ENCODE data around the gene SLC12A8. TPM values are rescaled to one million over a fixed set of nuclear protein-coding genes. Genes with fewer than 3 reads are reported as not detected.

SLC12A8 gene
- total RNA-seq, 3 donors from 2014 or later: 0.48 to 12.5 (median 9.8) TPM

DNA sequence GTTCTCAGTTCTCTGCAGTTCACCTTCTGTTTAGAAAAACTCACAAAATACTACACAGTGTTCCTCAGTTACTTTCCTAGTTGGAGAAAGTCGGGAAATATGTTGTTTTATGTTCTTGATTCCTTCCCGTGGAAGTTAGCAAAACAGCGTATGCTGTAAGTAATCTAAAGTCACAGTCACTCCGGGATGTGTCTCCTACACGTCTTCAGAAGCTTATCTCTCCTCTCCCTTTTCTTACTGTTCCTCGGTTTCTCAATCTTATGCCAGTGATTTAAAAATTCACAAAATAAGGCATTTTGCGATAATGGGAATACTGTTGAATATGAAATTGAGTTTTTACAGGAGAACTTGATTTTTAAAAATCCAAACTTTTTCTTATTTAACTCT is 158.5 kb downstream of the SLC12A8 start:
- no peak for DNase-seq (ENCODE audit: low spot score in 2 of 2)
- H3K27ac ChIP-seq: peak overlapping the region; percentile 89 to 96
- intact Hi-C loops (cut with DNase I; ENCODE audit: low total_unique reads): no loop called here
- peaks cover 7 to 19% of the 10 kb centered on the region in 2 donors for H3K4me1 ChIP-seq
- no peaks in the 10 kb centered on the region for H3K36me3 ChIP-seq
- TF ChIP-seq, protein P1, sequence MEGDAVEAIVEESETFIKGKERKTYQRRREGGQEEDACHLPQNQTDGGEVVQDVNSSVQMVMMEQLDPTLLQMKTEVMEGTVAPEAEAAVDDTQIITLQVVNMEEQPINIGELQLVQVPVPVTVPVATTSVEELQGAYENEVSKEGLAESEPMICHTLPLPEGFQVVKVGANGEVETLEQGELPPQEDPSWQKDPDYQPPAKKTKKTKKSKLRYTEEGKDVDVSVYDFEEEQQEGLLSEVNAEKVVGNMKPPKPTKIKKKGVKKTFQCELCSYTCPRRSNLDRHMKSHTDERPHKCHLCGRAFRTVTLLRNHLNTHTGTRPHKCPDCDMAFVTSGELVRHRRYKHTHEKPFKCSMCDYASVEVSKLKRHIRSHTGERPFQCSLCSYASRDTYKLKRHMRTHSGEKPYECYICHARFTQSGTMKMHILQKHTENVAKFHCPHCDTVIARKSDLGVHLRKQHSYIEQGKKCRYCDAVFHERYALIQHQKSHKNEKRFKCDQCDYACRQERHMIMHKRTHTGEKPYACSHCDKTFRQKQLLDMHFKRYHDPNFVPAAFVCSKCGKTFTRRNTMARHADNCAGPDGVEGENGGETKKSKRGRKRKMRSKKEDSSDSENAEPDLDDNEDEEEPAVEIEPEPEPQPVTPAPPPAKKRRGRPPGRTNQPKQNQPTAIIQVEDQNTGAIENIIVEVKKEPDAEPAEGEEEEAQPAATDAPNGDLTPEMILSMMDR (IDR thresholded peaks at IDR 0.05): no peak
- TF ChIP-seq POLR2A (IDR thresholded peaks at IDR 0.05): no peak
- no peak for TF ChIP-seq POLR2AphosphoS5 (IDR thresholded peaks at IDR 0.05)
- H3K27me3 ChIP-seq: no peaks in the 10 kb centered on the region
- no peaks in the 10 kb centered on the region for H3K9me3 ChIP-seq
- peak overlapping the region; percentile 69 to 81 (median 75) for H3K4me3 ChIP-seq

DNA sequence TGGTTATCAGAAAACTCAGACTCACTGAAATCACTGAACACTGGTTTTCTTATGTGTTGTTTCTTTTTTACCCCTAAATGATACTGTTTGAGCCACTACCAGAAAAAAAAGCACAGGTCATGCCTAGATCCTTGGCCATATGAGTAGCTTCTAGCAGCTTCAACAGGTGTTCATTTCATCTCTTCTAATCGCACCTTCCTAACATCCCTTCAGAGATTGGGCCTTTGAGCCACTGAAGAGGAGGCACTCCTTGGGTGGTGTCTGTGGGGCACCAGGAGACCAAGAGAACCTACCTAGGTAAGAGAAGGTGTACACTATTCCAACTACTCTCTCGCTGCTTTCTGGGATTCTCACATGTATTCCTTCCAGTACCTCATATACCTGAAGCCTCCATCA is 159.2 kb downstream of the SLC12A8 start:
- H3K4me3 ChIP-seq: peak overlapping the region; percentile 69 to 81 (median 75)
- peaks cover 7 to 19% of the 10 kb centered on the region in 2 donors for H3K4me1 ChIP-seq
- no peaks in the 10 kb centered on the region for H3K36me3 ChIP-seq
- H3K27me3 ChIP-seq: no peaks in the 10 kb centered on the region
- TF ChIP-seq POLR2A (IDR thresholded peaks at IDR 0.05) (no peak), POLR2AphosphoS5 (IDR thresholded peaks at IDR 0.05) (no peak)
- TF ChIP-seq, protein P1 (IDR thresholded peaks at IDR 0.05): no peak
- DNase-seq (ENCODE audit: low spot score in 2 of 2): no peak
- no peaks in the 10 kb centered on the region for H3K9me3 ChIP-seq
- peak overlapping the region; percentile 89 to 96 for H3K27ac ChIP-seq
- intact Hi-C loops (cut with DNase I; ENCODE audit: low total_unique reads): no loop called here

DNA sequence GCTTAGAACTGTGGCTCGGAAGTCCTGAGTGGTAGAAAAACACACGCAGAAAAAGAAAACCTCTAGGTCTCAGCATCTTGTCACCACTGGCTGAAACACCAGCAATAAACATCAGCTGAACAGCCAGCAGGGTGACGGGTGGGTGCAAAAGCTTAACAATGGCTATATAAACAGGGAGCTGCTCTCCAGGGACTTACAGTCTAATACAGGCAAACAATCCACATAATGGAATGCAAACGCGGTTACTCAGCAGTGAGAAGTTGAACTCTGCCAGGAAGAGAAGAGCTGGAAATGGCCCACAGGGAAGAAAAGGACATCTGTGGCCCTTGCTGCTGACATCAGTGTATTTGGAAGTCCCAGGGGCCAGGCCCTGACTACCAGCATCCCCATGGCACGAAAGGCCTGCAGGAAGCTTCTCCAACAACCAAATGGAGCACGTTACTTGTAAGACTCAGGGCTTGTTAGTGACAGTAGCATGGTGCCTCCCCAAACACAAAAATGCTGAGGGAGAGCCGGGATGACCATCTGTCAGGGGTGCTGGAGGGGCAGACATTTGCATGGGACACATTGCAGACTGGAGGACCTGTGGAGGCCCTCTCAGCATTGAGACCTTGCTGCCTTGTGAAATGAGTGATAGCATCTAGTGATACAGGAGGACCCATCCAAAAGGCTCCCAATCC is 159.8 kb downstream of the SLC12A8 start:
- Histone ChIP-seq H3K4me3 (peak overlapping the region; percentile 34 to 75 (median 56)), H3K4me1 (peaks cover 7 to 19% of the 10 kb centered on the region in 2 donors), H3K36me3 (no peaks in the 10 kb centered on the region), H3K27me3 (no peaks in the 10 kb centered on the region), H3K27ac (peak overlapping the region; percentile 89 to 96), H3K9me3 (no peaks in the 10 kb centered on the region)
- intact Hi-C loops (cut with DNase I; ENCODE audit: low total_unique reads): no loop called here
- TF ChIP-seq, protein P1 (IDR thresholded peaks at IDR 0.05): no peak
- TF ChIP-seq POLR2AphosphoS5 (IDR thresholded peaks at IDR 0.05) (no peak), POLR2A (IDR thresholded peaks at IDR 0.05) (no peak)
- DNase-seq (ENCODE audit: low spot score in 2 of 2): no peak

DNA sequence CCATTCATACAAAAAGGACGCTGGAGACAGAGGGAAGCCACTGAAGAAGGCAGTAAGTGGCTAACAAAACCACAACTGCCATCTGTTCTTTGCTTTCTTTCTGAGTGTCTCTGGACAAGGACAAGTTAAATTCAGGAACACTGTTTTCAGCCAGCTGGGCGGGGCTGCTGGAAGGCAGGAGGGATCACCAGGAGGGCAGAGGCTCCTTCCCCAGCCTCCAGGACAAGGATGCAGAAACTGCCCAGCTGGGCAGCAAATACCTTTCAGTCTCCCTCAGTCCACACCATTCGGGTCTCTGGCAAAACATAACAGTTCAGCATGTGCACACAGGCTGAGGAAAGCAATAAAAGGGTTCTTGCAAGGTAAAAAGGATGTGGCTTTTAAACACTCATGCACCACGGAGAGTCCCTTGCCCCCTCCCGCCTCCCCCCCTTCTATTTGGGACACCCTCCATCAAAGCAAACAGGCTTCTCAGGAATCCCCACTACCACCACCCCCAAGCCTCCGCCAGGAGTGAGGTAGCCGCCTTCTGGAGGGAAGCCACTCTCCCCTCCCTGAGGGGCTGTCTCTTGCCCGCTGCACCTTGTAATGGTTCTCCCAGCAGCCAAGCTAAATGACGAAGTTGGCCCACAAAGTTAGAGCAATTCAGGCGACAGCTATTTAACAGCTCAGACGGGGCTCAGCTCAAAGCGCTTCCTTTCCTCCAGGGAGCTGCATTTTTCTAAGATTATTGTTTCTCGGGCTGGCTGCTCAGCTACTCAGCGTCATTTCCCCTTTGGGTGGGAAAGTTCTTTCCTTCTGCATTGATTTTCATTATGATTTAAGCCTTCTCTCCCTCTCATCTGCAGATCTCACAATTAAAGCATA is 160.6 kb downstream of the SLC12A8 start:
- no peaks in the 10 kb centered on the region for H3K27me3 ChIP-seq
- H3K9me3 ChIP-seq: no peaks in the 10 kb centered on the region
- H3K36me3 ChIP-seq: no peaks in the 10 kb centered on the region
- intact Hi-C loops (cut with DNase I; ENCODE audit: low total_unique reads): no loop called here
- peak overlapping the region; percentile 89 to 96 for H3K27ac ChIP-seq
- DNase-seq (ENCODE audit: low spot score in 2 of 2): no peak
- H3K4me1 ChIP-seq: peaks cover 7 to 19% of the 10 kb centered on the region in 2 donors
- peak overlapping the region; percentile 34 to 75 (median 56) for H3K4me3 ChIP-seq
- TF ChIP-seq POLR2AphosphoS5 (IDR thresholded peaks at IDR 0.05) (peak in 1 of 3 donors; percentile 17), POLR2A (IDR thresholded peaks at IDR 0.05) (no peak)

DNA sequence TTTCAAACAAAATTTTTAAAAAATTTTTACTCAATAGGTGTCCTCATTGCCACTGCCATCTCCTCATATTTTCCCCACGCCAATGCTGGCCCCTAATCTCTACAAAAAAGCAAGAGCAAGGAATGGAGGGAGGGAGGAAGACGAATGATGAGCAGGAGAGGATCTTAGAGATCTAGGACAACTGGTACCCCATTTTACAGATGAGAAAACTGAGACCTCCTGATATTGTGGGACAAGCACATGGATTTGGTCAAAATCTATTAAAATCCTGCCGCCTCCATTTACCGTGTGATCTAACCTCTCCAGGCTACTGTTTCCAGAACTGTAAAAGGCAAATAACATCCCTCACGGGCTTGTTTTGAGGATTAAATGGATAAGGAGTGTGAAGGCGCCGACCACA is 161.3 kb downstream of the SLC12A8 start:
- H3K4me1 ChIP-seq: peaks cover 3 to 19% of the 10 kb centered on the region in 2 donors
- TF ChIP-seq, protein P1 (IDR thresholded peaks at IDR 0.05): no peak
- no peak for TF ChIP-seq POLR2A (IDR thresholded peaks at IDR 0.05)
- no peak for TF ChIP-seq POLR2AphosphoS5 (IDR thresholded peaks at IDR 0.05)
- peak overlapping the region; percentile 89 to 96 for H3K27ac ChIP-seq
- H3K27me3 ChIP-seq: no peaks in the 10 kb centered on the region
- peak overlapping the region in 1 of 3 donors; percentile 34 for H3K4me3 ChIP-seq
- intact Hi-C loops (cut with DNase I; ENCODE audit: low total_unique reads): no loop called here
- no peaks in the 10 kb centered on the region for H3K9me3 ChIP-seq
- H3K36me3 ChIP-seq: no peaks in the 10 kb centered on the region
- DNase-seq (ENCODE audit: low spot score in 2 of 2): no peak
